GM23248 (cell line): ENCODE data around the gene KCNJ10.

Source experiments
- EZH2 ChIP-seq: fragments of 200-600 bp; sonication (generic); IDR thresholded peaks from 2 replicates; pipeline ENCODE4 v1.6.1; 2018; ENCODE audit warnings: antibody characterized with exemption, mild to moderate bottlenecking; ENCODE audit not compliant: insufficient read depth, poor library complexity, severe bottlenecking
- EZH2phosphoT487 ChIP-seq: fragments of 200-600 bp; sonication (generic); IDR thresholded peaks from 2 replicates; pipeline ENCODE4 v1.6.1; 2018; ENCODE audit warnings: antibody characterized with exemption, moderate library complexity, mild to moderate bottlenecking, low read depth; ENCODE audit not compliant: insufficient read depth

GRCh38 chr1:160099716-160100375 is 29.9 kb upstream of the KCNJ10 start:
- TF ChIP-seq EZH2phosphoT487 (no peak), EZH2 (no peak)
